ENCODE measurements around the gene CDNF. TPM values are rescaled to one million over a fixed set of nuclear protein-coding genes. Genes with fewer than 3 reads are reported as not detected.

Gene CDNF
- total and polyA plus RNA-seq, 2 donors from 2014 or later = 2.1 to 2.3 TPM

DNA sequence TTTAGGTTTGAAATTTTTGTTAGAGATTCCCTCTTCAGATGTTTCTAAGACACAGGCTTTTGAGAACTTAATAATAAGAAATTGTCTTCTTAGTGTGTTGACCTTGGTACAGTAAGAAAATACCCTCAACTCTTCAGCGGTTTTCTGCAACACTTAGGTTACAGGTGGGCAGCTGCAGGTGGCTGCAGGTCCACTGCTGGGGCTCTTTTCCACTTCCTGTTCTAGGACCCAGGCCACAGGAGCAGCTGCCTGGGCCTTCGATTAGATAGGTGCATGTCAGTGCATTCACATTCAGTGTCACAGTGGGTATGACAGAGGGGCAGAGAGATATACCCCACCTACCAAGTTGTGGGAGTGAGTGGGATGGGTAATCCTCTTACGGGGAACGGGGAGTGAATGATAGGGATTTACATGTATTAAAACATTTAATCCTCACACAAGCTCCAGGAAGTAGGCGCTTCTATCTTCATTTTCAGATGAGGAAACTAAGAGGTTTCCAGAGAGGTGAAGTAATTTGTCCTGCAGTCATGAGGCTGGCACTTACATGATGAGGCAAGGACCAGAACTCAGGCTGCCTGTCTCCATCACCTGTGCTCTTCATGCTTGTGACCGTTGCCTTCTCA lies 20.6 kb upstream of the CDNF start:
- TF ChIP-seq CTCF (IDR thresholded peaks at IDR 0.05; ENCODE audit: borderline replicate concordance, extremely low read depth, insufficient read depth) = no peak
- H3K27ac ChIP-seq (ENCODE audit: low read depth in 2 of 2, low read length in 2 of 2) = no peak overlapping the region
- H3K4me1 ChIP-seq (ENCODE audit: control insufficient read depth in 2 of 3, insufficient read depth in 2 of 3, low read depth in 1 of 3, low read length in 3 of 3) = no peaks in the 10 kb centered on the region
- DNase-seq (no peak), FAIRE-seq (no peak)
- no peak overlapping the region for H3K9ac ChIP-seq (ENCODE audit: low read length in 3 of 3)
- no peak overlapping the region for H3K4me3 ChIP-seq (ENCODE audit: low read length in 3 of 3)
- no peaks in the 10 kb centered on the region for H3K27me3 ChIP-seq (ENCODE audit: control insufficient read depth, insufficient read depth, low read length)
- intact Hi-C loops (cut with DNase I) = no loop called here
- peaks cover 0 to 6% (median 0%) of the 10 kb centered on the region in 3 donors for H3K36me3 ChIP-seq (ENCODE audit: control insufficient read depth in 2 of 3, insufficient read depth in 3 of 3, low read length in 3 of 3)
- no peaks in the 10 kb centered on the region for H3K9me3 ChIP-seq (ENCODE audit: control insufficient read depth in 2 of 3, insufficient read depth in 1 of 3, low read length in 3 of 3)

- Histone ChIP-seq H3K27me3 (ENCODE audit: control insufficient read depth, insufficient read depth, low read length) (no peaks in the 10 kb centered on the region), H3K9me3 (ENCODE audit: control insufficient read depth in 2 of 3, insufficient read depth in 1 of 3, low read length in 3 of 3) (no peaks in the 10 kb centered on the region), H3K4me1 (ENCODE audit: control insufficient read depth in 2 of 3, insufficient read depth in 2 of 3, low read depth in 1 of 3, low read length in 3 of 3) (no peaks in the 10 kb centered on the region), H3K36me3 (ENCODE audit: control insufficient read depth in 2 of 3, insufficient read depth in 3 of 3, low read length in 3 of 3) (peaks cover 0 to 7% (median 0%) of the 10 kb centered on the region in 3 donors), H3K9ac (ENCODE audit: low read length in 3 of 3) (no peak overlapping the region), H3K27ac (ENCODE audit: low read depth in 2 of 2, low read length in 2 of 2) (no peak overlapping the region), H3K4me3 (ENCODE audit: low read length in 3 of 3) (no peak overlapping the region)
- FAIRE-seq = no peak
- no peak for DNase-seq
- intact Hi-C loops (cut with DNase I) = no loop called here
- TF ChIP-seq CTCF (IDR thresholded peaks at IDR 0.05; ENCODE audit: borderline replicate concordance, extremely low read depth, insufficient read depth) = no peak
Measured at GRCh38 chr10:14855453-14855852, 17.6 kb upstream of the CDNF start.

DNA sequence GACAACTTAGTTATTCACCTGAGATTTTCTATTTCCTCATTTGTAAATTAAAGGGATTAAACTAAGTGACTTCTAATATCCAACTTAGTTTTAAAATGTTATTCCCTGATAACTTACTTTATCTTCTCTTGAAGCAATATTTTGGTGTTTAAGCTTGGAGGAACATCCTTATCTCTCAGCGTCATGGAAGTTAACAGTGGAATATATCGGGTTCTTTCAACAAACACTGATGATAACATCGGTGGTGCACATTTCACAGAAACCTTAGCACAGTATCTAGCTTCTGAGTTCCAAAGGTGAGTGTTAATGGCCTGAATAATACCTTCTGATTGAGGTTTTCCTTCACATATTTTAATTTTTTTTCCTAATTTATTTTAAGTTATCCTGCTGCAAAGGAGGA lies 14.4 kb upstream of the CDNF start:
- Histone ChIP-seq H3K36me3 (ENCODE audit: control insufficient read depth in 2 of 3, insufficient read depth in 3 of 3, low read length in 3 of 3) (peaks cover 0 to 4% (median 2%) of the 10 kb centered on the region in 3 donors), H3K9ac (ENCODE audit: low read length in 3 of 3) (no peak overlapping the region), H3K4me1 (ENCODE audit: control insufficient read depth in 2 of 3, insufficient read depth in 2 of 3, low read depth in 1 of 3, low read length in 3 of 3) (no peaks in the 10 kb centered on the region), H3K4me3 (ENCODE audit: low read length in 3 of 3) (no peak overlapping the region), H3K27me3 (ENCODE audit: control insufficient read depth, insufficient read depth, low read length) (no peaks in the 10 kb centered on the region), H3K27ac (ENCODE audit: low read depth in 2 of 2, low read length in 2 of 2) (no peak overlapping the region), H3K9me3 (ENCODE audit: control insufficient read depth in 2 of 3, insufficient read depth in 1 of 3, low read length in 3 of 3) (no peaks in the 10 kb centered on the region)
- intact Hi-C loops (cut with DNase I) = no loop called here
- FAIRE-seq (no peak), DNase-seq (no peak)
- no peak for TF ChIP-seq CTCF (IDR thresholded peaks at IDR 0.05; ENCODE audit: borderline replicate concordance, extremely low read depth, insufficient read depth)

- no peak overlapping the region for H3K4me3 ChIP-seq (ENCODE audit: low read length in 3 of 3)
- TF ChIP-seq CTCF (IDR thresholded peaks at IDR 0.05; ENCODE audit: borderline replicate concordance, extremely low read depth, insufficient read depth) = no peak
- no peak overlapping the region for H3K9ac ChIP-seq (ENCODE audit: low read length in 3 of 3)
- H3K27me3 ChIP-seq (ENCODE audit: control insufficient read depth, insufficient read depth, low read length) = no peaks in the 10 kb centered on the region
- no peak for DNase-seq
- no peak overlapping the region for H3K27ac ChIP-seq (ENCODE audit: low read depth in 2 of 2, low read length in 2 of 2)
- no peak for FAIRE-seq
- intact Hi-C loops (cut with DNase I) = no loop called here
- H3K36me3 ChIP-seq (ENCODE audit: control insufficient read depth in 2 of 3, insufficient read depth in 3 of 3, low read length in 3 of 3) = peaks cover 5 to 44% (median 29%) of the 10 kb centered on the region in 3 donors
- no peaks in the 10 kb centered on the region for H3K9me3 ChIP-seq (ENCODE audit: control insufficient read depth in 2 of 3, insufficient read depth in 1 of 3, low read length in 3 of 3)
- H3K4me1 ChIP-seq (ENCODE audit: control insufficient read depth in 2 of 3, insufficient read depth in 2 of 3, low read depth in 1 of 3, low read length in 3 of 3) = no peaks in the 10 kb centered on the region
Measured at GRCh38 chr10:14844948-14845347, 7.1 kb upstream of the CDNF start.

All from kidney (tissue), 14 donors.